ENCODE data around the gene UBALD2. TPM values are rescaled to one million over a fixed set of nuclear protein-coding genes. Genes with fewer than 3 reads are reported as not detected.

The UBALD2 gene
- total and polyA plus RNA-seq, 2 donors (not counting 1 experiment from before 2014, with no cell fraction given): 4.1 to 7.3 TPM

DNA sequence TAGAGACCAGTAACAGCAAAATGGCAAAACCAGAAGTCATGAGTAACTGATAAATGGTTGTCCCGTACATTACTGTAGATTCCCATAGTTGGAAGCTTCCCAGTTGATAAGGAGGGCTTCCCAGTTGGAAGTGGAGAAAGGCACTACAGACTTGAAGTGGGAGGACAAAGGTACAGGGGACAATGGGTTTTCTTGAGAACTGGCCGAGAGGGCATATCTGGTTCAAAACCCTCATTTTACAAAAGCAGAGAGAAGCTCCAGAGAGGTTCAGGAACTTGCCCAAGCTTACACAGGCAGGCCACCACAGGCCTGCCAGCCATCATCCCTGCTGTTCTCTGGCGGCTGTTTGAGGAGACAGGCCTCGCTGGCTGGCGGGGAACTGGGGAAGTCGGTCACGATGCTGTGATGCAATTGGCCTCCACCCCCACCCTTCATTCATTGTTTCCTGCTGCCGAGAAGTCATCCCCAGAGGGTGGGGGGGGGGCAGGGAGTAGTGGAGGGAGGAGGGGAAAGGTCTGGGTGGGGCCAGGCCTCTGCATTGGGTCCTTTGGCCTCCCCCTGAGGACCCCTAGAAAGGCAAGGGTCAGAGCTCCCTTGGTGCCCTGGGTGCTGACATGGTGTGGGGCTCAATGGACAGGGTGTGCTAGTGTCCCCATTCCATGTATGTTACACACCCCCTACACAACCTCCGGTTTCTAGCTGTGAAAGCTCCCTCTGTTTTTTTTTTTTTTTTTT is 3.0 kb downstream of the UBALD2 start:
- DNase-seq (ENCODE audit: low read depth in 2 of 2): peak; percentile 70 to 75
- peak overlapping the region; percentile 67 for H3K27ac ChIP-seq (ENCODE audit: insufficient read depth, low read length)

DNA sequence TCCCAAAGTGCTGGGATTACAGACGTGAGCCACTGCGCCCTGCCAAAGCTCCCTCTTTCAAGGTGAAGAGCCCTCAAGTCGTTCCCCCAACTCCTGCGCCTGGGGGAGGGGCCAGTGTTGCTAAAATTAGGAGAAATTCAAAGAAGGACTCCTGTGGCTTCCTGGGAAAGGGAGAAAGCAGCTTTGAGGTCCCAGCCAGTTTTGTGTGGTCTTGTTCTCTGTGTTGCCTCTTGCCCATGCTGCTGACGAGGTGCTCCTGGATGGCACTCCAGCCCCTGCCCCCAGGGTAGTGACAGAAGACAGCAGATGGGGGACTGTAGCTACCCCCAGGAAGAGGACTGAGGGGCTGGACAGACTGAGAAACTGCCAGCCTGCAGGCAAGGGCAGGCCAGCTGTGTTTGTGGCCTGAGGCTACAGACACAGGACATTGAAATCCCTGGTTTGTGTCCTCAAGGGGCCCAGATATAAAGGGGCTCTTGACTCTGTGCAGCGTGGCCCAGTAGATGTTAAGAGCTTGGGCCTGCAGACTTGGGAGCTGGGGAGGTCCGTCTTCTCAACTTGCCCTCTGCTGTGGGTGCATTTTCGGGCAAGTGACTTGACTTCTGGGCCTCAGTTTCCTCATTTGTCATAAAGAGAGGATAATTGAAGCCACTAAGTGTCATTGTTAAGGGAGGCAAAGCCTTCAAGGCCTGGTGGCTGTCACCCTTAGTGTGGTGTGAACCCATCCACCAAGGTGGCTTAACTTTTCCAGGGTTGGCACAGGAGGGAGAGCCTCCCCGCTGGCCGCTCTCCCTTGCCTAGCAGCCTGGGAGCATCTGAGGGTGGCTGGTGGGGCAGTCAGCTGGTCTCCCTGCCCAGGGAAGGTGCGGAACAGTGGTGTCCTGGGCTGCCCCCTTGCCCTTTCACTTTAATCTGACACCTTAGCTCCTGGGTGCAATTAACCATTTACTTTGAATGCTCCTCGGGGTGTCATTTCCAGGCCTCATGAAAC is 4.1 kb downstream of the UBALD2 start:
- Histone ChIP-seq H3K36me3 (ENCODE audit: control insufficient read depth, insufficient read depth, low read length) (peaks cover 9% of the 10 kb centered on the region), H3K4me2 (ENCODE audit: extremely low read depth, insufficient read depth, low read length) (no peak overlapping the region), H3K79me2 (ENCODE audit: control insufficient read depth, insufficient read depth, low read length) (peaks cover 35% of the 10 kb centered on the region), H2AFZ (ENCODE audit: low read length) (no peak overlapping the region), H3K27ac (ENCODE audit: insufficient read depth, low read length) (no peak overlapping the region), H3K27me3 (ENCODE audit: control insufficient read depth, insufficient read depth, low read length) (no peaks in the 10 kb centered on the region), H3K4me3 (replicated peaks in 1 of 4; ENCODE audit: control extremely low read depth in 1 of 4, insufficient read depth in 1 of 4, low read depth in 3 of 4, low read length in 4 of 4) (no peak overlapping the region), H4K20me1 (ENCODE audit: control insufficient read depth, extremely low read depth, insufficient read depth, low read length) (no peaks in the 10 kb centered on the region), H3K9ac (ENCODE audit: insufficient read depth, low read length) (no peak overlapping the region), H3K9me3 (ENCODE audit: control insufficient read depth, insufficient read depth, low read depth, low read length) (no peaks in the 10 kb centered on the region), H3K4me1 (ENCODE audit: control insufficient read depth, extremely low read depth, insufficient read depth, low read length) (peaks cover 14% of the 10 kb centered on the region)
- TF ChIP-seq, protein P1, sequence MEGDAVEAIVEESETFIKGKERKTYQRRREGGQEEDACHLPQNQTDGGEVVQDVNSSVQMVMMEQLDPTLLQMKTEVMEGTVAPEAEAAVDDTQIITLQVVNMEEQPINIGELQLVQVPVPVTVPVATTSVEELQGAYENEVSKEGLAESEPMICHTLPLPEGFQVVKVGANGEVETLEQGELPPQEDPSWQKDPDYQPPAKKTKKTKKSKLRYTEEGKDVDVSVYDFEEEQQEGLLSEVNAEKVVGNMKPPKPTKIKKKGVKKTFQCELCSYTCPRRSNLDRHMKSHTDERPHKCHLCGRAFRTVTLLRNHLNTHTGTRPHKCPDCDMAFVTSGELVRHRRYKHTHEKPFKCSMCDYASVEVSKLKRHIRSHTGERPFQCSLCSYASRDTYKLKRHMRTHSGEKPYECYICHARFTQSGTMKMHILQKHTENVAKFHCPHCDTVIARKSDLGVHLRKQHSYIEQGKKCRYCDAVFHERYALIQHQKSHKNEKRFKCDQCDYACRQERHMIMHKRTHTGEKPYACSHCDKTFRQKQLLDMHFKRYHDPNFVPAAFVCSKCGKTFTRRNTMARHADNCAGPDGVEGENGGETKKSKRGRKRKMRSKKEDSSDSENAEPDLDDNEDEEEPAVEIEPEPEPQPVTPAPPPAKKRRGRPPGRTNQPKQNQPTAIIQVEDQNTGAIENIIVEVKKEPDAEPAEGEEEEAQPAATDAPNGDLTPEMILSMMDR (conservative IDR thresholded peaks at IDR 0.05 in 1 of 2, IDR thresholded peaks at IDR 0.05 in 1 of 2; ENCODE audit: low read depth in 1 of 2, low read length in 2 of 2): no peak
- no peak for TF ChIP-seq EZH2 (IDR thresholded peaks at IDR 0.05; ENCODE audit: low read length, missing control alignments)
- no peak for DNase-seq (ENCODE audit: low read depth in 2 of 2)

More for the DNA sequence above, 3.0 kb downstream of the UBALD2 start:
- Histone ChIP-seq H2AFZ (ENCODE audit: low read length) (no peak overlapping the region), H3K9me3 (ENCODE audit: control insufficient read depth, insufficient read depth, low read depth, low read length) (no peaks in the 10 kb centered on the region), H3K36me3 (ENCODE audit: control insufficient read depth, insufficient read depth, low read length) (peaks cover 9% of the 10 kb centered on the region), H3K27me3 (ENCODE audit: control insufficient read depth, insufficient read depth, low read length) (no peaks in the 10 kb centered on the region), H3K4me3 (replicated peaks in 1 of 4; ENCODE audit: control extremely low read depth in 1 of 4, insufficient read depth in 1 of 4, low read depth in 3 of 4, low read length in 4 of 4) (peak overlapping the region in 2 of 4 experiments; percentile 5 to 39), H3K9ac (ENCODE audit: insufficient read depth, low read length) (no peak overlapping the region), H3K4me2 (ENCODE audit: extremely low read depth, insufficient read depth, low read length) (peak overlapping the region; percentile 58), H3K79me2 (ENCODE audit: control insufficient read depth, insufficient read depth, low read length) (peaks cover 35% of the 10 kb centered on the region), H4K20me1 (ENCODE audit: control insufficient read depth, extremely low read depth, insufficient read depth, low read length) (no peaks in the 10 kb centered on the region), H3K4me1 (ENCODE audit: control insufficient read depth, extremely low read depth, insufficient read depth, low read length) (peaks cover 18% of the 10 kb centered on the region)
- TF ChIP-seq EZH2 (IDR thresholded peaks at IDR 0.05; ENCODE audit: low read length, missing control alignments): no peak
- TF ChIP-seq, protein P1 (conservative IDR thresholded peaks at IDR 0.05 in 1 of 2, IDR thresholded peaks at IDR 0.05 in 1 of 2; ENCODE audit: low read depth in 1 of 2, low read length in 2 of 2): no peak

DNA sequence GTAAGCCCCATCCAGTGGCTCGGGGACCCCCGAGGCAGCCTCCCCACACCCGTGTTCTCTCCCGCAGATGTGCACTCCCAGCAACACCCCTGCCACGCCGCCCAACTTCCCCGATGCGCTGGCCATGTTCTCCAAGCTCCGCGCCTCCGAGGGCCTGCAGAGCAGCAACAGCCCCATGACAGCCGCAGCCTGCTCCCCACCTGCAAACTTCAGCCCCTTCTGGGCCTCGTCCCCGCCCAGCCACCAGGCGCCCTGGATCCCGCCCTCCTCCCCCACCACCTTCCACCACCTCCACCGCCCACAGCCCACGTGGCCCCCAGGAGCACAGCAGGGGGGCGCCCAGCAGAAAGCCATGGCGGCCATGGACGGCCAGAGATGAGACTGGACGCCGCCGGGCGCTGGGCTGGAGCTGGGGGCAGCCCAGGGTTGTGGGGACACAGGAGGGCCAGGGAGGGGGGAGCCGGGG is 5.0 kb downstream of the UBALD2 start:
- peaks cover 9% of the 10 kb centered on the region for H3K36me3 ChIP-seq (ENCODE audit: control insufficient read depth, insufficient read depth, low read length)
- H4K20me1 ChIP-seq (ENCODE audit: control insufficient read depth, extremely low read depth, insufficient read depth, low read length): no peaks in the 10 kb centered on the region
- H3K27ac ChIP-seq (ENCODE audit: insufficient read depth, low read length): no peak overlapping the region
- no peak overlapping the region for H3K4me3 ChIP-seq (replicated peaks in 1 of 4; ENCODE audit: control extremely low read depth in 1 of 4, insufficient read depth in 1 of 4, low read depth in 3 of 4, low read length in 4 of 4)
- H2AFZ ChIP-seq (ENCODE audit: low read length): no peak overlapping the region
- H3K27me3 ChIP-seq (ENCODE audit: control insufficient read depth, insufficient read depth, low read length): no peaks in the 10 kb centered on the region
- DNase-seq (ENCODE audit: low read depth in 2 of 2): no peak
- no peak overlapping the region for H3K4me2 ChIP-seq (ENCODE audit: extremely low read depth, insufficient read depth, low read length)
- H3K4me1 ChIP-seq (ENCODE audit: control insufficient read depth, extremely low read depth, insufficient read depth, low read length): peaks cover 12% of the 10 kb centered on the region
- H3K9ac ChIP-seq (ENCODE audit: insufficient read depth, low read length): no peak overlapping the region
- TF ChIP-seq EZH2 (IDR thresholded peaks at IDR 0.05; ENCODE audit: low read length, missing control alignments): no peak
- TF ChIP-seq, protein P1 (conservative IDR thresholded peaks at IDR 0.05 in 1 of 2, IDR thresholded peaks at IDR 0.05 in 1 of 2; ENCODE audit: low read depth in 1 of 2, low read length in 2 of 2): no peak
- no peaks in the 10 kb centered on the region for H3K9me3 ChIP-seq (ENCODE audit: control insufficient read depth, insufficient read depth, low read depth, low read length)
- peaks cover 35% of the 10 kb centered on the region for H3K79me2 ChIP-seq (ENCODE audit: control insufficient read depth, insufficient read depth, low read length)
